Measurements from ENCODE around the gene MLLT3.
A peak's percentile ranks its signal among the peaks of the same experiment; 100 is the strongest.

The MLLT3 gene

GRCh38 chr9:20373263-20373662, 249.0 kb downstream of the MLLT3 start:
- DNase-seq = no peak

- no peak for DNase-seq
Measured at GRCh38 chr9:20369391-20369790, 252.9 kb downstream of the MLLT3 start.

GRCh38 chr9:20367855-20368254, 254.4 kb downstream of the MLLT3 start:
- DNase-seq = no peak

GRCh38 chr9:20364959-20365358, 257.3 kb downstream of the MLLT3 start:
- no peak for DNase-seq

- no peak for DNase-seq
Measured at GRCh38 chr9:20363233-20363632, 259.1 kb downstream of the MLLT3 start.

GRCh38 chr9:20361656-20362570, 260.4 kb downstream of the MLLT3 start:
- no peak for DNase-seq

- DNase-seq = no peak
Measured at GRCh38 chr9:20361229-20361628, 261.1 kb downstream of the MLLT3 start.

- DNase-seq = no peak
Measured at GRCh38 chr9:20358207-20358606, 264.1 kb downstream of the MLLT3 start.

GRCh38 chr9:20357037-20357432, 265.3 kb downstream of the MLLT3 start:
- DNase-seq = no peak

- peak; percentile 73 for DNase-seq
Measured at GRCh38 chr9:20356403-20357036, 265.8 kb downstream of the MLLT3 start.

GRCh38 chr9:20355022-20355421, 267.3 kb downstream of the MLLT3 start:
- no peak for DNase-seq

- DNase-seq = no peak
Measured at GRCh38 chr9:20353931-20354652, 268.2 kb downstream of the MLLT3 start.

- no peak for DNase-seq
Measured at GRCh38 chr9:20353524-20353923, 268.8 kb downstream of the MLLT3 start.

GRCh38 chr9:20352591-20352990, 269.7 kb downstream of the MLLT3 start:
- DNase-seq = no peak

GRCh38 chr9:20351715-20352114, 270.6 kb downstream of the MLLT3 start:
- DNase-seq = no peak

- DNase-seq = no peak
Measured at GRCh38 chr9:20349568-20349967, 272.7 kb downstream of the MLLT3 start.

- DNase-seq = no peak
Measured at GRCh38 chr9:20343325-20343724, 279.0 kb downstream of the MLLT3 start.

- no peak for DNase-seq
Measured at GRCh38 chr9:20340511-20340861, 281.8 kb downstream of the MLLT3 start.

- no peak for DNase-seq
Measured at GRCh38 chr9:20335668-20336332, 286.5 kb downstream of the MLLT3 start.

GRCh38 chr9:20333991-20334390, 288.3 kb downstream of the MLLT3 start:
- no peak for DNase-seq

GRCh38 chr9:20331095-20331685, 291.1 kb downstream of the MLLT3 start:
- no peak for DNase-seq

GRCh38 chr9:20330688-20331087, 291.6 kb downstream of the MLLT3 start:
- no peak for DNase-seq

- no peak for DNase-seq
Measured at GRCh38 chr9:20326516-20326915, 295.8 kb downstream of the MLLT3 start.

Data from NCI-H1092 (cell line).